NCI-H82 (cell line): ENCODE measurements around the gene CDC42BPB.

ENCODE experiments used
- DNase-seq: peaks from one replicate; lab custom pipeline; 2025; lab: John Stamatoyannopoulos, UW

Gene CDC42BPB

DNA sequence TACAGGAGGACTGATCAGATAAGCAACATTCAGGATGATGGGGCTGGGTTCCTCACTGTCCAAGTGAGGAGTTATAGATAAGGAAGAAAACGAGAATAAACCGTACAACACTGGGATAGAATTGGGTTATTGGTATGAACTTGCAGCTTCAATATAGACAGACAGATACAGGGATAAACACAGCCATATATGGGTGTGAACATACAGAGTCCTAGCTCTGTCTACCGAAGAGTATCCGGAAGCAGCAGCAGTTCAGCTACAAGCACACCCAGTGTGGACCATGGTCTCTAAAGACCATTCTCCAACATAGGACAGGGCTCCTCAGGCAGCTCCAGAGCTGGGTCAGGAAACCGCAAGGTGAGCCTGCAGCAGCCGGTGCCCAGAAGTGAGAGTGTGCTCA, 40.8 kb downstream of the CDC42BPB start:
- no peak for DNase-seq

DNA sequence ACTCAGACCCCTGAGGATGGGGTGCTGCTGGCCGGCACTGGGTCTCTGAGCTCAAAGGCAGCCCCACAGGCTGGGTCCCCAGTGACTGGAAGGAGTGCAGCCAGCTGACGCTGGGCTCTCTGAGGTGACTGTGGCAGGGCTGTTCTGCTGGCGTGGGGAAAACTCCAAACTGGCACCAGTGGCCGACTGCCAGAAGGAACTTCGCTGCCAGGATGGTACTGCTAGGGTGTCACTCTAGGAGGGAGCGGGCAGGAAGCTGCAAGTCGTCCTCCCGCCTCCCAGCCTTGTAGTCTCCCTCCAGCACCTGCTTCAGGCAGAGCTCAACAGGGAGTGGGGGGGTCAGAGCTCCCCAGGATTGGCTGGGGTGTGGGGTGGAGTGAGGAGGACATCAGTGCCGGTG, 41.3 kb downstream of the CDC42BPB start:
- no peak for DNase-seq

DNA sequence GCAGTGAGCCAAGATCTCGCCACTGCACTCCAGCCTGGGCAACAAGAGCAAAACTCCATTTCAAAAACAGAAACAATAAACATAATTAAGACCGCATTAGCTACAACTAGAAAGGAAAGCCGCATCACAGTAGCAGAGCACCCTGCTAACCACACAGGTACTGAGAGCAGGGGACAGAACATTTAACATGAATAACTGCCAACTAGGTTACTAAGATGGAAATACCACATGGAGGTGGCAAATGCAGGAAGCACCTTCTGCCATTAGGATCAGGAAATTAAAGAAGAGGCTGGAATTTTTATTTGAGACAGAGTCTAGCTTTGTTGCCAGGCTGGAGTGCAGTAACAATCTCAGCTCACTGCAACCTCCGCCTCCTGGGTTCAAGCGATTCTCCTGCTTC, 41.9 kb downstream of the CDC42BPB start:
- DNase-seq, result no peak

DNA sequence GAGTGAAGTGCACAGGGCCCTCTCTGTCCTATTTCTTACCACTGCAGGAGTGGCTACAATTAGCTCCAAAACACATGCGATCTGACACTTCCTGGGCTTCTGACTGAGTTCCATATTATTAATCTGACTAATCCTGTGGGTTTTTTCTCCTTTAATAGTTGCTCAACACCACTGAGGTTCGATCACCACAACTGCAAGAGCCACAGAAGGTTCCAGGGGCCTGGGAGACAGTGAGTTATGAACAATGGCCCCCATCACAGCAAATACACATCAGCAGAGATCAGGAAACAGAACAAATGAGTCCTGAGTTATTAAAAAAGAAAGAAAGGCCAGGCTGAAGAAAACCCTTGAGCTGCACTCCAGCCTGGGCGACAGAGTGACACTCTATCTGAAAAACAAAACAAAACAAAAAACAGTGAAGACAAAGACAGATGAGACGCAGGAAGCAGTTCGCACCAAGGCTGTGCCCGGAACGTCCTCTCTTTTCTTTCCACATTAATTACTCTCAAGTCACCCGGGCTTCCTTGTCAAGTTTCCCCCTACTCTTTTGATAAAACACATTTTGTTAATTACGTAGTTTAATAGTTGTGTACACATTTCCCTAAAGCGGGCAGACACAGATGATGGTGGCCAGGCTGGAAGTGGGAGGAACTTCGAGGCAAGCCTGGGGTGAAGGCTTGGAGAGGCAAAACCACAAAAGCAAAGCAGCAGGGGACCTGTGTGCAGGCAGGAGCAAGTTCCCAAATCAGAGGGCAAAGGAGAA, 42.7 kb downstream of the CDC42BPB start:
- no peak for DNase-seq

DNA sequence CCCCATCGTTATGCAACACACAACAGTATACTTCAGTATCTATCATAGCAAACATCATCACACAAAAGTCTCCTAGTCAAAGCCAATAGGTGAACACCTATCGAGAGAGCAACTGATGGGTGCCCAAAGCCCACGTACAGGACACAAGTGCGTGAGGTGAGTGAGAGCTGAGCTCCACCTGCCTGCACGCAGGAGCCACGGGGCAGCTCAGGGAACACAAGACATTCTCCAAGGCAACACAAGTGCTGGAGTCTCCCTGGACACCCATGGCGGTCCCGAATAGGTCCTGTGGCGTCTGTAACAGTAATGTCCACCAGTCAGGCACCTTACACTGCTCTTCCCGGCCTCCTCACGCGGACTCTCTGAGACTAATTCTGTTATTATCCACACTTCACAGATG, 44.3 kb downstream of the CDC42BPB start:
- DNase-seq, result no peak

DNA sequence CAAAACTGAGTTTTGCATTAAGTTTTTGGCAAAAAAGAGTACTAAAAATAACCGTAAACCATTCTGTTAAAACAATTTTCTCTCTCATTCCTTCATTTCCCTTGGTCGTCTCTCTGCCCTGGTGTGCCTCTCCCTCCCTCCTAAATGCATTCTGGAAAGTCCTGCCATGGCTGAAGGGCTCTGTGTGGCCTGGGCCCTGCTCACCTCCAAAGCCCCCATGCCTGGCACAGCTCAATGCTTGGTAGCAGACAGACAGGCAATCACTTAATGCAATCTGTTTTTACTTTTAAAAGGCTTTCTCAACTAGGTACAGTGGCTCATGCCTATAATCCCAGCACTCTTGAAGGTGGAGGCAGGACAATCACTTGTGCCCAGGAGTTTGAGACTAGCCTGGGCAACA, 47.8 kb downstream of the CDC42BPB start:
- no peak for DNase-seq

DNA sequence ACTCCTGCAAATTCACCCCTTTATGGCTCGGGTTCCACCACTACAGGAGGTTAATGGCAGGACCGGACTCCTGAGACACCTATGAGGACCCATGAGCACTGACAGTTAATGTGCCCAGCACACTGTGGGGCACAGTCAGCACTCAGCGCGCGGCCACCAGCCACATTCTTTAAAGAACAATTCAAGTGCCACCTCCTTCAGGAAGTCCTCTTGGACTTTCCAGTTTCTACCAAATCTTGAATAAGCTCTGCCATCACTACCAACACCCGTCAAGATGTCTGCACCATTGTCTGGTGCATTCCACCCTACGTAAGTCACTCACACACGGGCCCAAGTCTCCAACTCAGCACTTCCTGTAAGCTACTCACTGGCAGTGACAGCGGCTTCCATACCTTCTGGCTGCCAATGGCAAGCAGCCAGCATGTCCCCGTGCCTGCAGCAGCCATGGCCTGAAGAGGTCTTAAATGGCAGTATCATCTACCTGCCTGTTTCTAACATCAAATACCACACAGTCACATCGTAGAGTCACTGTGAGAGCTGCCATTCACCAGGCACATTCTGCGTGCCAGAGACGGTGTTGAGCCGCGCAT, 48.5 kb downstream of the CDC42BPB start:
- DNase-seq, result no peak

DNA sequence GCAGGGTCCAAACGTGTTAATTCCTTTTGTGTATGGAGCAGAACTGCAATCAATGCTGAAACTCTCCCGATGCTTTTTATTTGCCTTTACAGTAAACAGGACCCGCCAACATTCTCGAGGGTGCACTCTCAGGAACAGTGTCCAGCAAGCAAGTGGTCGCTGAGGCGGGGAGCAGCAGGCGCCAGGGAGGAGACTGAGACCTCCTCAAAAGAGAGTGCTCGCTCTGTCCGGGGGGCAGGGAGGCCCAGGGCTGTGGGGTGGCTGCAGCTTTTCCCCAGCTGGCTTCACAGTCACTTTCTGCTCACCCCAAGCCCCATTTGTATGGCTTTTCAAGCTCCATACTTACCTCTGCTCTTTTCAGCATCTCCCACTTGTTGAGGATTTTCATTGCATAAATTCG, 49.2 kb downstream of the CDC42BPB start:
- no peak for DNase-seq

DNA sequence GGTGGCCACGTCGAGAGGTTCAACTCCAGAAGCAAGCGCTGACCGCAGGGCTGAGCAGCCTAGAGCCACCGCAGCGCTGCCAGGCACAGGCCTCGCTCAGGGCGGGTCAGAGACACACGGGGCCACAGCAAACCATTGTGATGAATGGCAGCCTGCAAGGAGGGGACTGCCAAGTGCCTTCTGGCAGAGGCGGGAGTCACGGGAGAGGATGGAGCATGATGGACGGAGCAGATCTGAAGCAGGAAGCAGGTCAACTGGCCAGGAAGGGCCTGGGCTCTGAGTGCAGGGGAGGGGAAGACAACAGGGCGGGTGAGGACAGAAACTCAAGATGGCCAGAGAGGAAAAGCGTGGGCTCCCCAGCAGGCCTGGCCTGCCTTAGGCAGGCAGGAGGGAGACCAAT, 49.8 kb downstream of the CDC42BPB start:
- DNase-seq, result no peak

DNA sequence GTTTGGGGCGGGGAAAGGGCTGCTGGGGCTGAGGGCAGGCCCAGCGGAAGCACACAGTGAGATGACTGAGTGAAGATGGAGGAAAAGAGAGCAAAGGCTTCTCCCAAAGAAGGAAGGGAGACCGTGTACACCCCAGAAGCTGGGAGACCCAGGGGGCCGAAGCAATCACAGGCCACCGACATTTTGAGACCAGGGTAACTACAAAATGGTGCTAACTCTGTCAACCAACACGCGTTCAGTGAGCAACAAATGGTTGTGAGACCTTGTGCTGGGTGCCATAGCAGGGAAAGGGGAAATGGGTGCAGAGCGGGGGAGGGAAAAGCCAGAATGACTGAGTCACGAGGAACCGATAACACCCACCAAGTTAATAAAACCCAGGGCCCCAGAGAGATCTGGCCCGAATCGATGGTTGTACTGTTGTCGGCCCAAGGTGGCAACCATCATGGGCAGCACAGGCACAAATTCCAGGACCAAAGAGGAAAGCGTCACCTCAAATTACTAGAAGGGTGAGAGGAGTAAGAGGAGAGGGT, 50.3 kb downstream of the CDC42BPB start:
- DNase-seq, result no peak

DNA sequence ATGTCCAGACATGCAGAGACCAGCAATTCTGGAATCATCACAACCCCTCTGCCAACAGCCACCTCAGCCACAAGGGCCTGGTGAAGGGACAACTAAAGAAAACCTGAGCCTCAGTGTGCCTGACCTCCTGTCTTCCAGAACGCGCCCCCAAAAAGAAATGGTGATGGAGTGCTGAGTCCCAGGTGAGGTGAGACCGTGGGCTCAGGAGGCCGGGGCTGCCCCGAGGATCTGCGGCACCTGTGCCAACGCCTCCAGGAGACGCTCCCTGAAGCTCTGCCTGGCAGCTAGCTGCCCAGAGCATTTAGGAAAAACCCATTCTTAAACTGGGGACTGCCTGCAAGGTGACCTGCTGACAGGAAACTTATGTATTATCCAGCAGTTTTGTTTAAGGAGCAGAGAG, 51.2 kb downstream of the CDC42BPB start:
- no peak for DNase-seq

DNA sequence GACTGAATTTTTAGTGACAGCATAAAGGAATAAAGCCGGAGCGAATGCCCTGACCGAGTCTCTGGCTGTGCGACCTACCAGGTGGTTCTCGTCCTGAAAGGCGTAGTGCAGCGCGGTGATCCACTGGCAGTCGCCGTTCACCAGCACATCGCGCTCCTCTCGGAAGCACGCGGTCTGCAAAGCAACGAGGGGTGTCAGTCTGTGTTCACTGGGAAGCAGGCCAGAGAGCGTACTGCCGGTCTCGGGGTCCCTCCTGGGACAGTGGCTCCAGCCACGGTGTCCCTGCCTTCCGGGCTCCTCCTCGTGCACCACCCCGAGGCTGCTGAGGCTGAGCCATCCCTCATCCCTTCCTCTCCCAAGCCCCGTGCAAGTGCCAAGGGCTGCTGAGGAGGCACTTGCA, 53.5 kb downstream of the CDC42BPB start:
- no peak for DNase-seq

DNA sequence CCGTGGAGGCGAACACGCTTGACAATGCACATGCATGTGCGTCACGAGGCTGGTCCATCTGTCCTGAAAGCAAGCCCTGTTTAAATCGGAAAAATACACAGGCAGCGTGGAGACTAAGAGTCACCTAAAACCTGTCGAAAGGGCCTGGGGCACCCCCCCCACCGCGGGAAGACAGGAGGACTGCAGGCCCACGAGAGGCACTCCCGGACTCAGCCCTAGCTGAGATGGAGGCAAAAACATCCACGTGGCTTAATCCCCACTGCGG, 54.1 kb downstream of the CDC42BPB start:
- no peak for DNase-seq

DNA sequence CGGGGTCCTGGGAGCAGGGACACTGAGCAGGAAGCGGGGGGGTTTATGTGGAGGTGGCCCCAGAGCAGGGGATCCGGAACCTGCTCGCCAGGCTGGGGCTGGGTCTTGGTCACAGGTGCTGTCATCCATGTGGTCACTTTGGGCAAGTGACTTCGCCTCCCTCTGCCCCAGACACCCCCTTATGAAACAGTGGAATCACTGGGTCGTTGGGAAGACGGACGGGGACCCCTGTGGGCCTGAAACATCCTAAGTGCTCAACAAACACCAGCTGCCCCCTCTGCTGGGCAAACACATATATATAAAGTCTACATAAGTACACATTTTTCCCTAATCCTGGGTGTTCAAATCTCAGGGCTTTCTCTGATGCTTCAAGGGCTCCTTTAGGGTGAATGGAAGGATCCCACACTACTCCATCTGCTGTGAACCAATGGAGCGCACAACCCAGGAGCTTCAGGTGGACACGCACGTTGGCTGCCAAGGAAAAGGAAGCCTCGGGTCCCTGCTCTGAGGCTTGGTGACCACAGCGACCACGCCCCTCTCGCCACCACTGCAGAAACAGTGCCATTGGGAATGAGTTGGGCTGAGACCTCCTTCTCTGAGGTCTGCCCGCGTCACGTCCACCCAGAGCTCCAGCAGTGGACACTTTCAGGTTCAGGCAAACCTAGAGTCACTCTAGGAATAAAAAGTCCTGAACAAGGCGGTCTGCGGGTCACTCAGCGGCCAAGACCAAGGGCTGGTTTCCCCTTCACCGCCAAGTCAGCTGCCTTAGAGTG, 54.6 kb downstream of the CDC42BPB start:
- no peak for DNase-seq

DNA sequence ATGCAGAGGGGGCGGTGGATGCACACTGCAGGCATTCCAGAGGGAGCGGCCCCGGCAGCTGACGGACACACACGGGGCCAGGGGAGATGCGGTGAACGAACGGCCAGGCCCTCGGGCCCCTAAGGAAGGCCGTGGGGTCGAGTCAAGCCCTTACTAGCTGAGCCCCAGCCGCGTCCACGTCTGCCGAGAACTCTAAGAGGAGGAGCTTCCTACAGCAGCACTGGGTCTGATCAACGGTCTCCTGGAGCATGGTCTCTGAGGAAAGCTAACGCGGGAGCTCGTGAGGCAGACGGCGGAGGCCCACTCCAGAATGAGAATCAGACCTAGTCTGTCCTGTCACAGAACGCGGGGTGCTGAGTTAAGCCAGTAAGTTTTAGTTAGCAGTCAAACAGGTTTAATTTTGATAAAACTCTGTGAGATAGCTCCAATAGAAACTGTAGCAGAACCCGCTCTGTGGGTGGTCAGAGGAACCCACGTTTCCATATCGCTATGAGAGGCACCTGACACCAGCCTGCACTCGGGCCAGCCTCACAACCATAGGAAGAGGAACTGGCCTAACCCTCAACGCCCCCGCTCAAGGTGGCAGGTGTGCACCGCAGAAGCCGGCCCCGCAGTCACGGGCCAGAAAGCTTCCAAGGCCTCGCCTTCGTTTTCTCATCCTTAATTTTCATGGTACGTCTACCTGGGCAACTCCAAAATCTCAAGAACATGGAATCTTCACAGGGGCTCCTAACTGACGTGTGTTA, 55.5 kb downstream of the CDC42BPB start:
- no peak for DNase-seq

DNA sequence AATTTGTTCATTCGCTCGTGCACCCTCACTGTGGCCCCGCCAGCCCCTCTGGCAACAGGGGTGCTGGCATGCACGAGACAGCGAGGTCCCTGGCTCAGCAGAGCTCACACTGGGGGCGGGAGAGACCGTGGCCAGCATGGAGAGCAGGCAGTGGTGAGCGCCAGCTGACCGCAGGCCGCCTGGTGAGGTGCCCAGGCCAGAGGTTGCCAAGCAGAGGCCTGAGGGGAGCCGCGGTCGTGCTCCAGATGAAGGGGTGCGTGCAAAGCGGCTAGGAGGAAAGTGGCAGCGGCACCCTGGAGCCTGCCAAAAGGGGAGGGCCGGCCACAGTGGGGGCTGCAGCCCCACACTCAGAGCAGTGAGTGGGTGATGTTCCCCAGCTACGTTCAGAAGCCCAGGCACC, 56.1 kb downstream of the CDC42BPB start:
- no peak for DNase-seq

DNA sequence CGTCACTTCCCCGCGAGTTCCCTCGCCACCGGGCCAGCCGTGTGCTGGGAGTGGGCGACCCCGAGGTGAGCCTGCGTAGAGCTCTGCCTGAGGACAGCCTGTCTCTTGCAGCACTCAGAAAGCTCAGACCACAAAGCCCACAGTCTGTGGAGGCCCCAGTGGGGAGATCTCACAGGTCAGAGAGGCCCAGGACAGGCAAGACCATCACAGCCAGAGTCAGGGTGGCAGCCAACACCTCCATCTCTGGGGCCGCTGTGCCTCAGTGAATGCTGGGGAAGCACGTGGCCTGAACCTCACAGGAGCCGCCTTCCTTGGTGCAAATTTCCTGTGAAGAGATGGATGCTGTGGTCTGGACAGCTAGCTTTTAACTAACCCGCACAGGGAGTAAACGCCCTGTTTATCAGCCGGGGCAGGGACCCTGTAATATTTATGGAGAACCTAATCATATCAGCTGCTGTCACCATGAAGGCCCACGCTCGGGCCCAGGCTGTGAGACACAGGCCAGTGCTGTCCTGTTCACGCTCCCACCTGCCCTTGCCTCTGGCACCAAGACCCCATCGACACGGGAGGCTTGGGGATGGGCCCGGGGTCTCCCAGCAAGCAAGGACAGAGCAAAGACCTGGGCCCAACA, 56.9 kb downstream of the CDC42BPB start:
- no peak for DNase-seq

DNA sequence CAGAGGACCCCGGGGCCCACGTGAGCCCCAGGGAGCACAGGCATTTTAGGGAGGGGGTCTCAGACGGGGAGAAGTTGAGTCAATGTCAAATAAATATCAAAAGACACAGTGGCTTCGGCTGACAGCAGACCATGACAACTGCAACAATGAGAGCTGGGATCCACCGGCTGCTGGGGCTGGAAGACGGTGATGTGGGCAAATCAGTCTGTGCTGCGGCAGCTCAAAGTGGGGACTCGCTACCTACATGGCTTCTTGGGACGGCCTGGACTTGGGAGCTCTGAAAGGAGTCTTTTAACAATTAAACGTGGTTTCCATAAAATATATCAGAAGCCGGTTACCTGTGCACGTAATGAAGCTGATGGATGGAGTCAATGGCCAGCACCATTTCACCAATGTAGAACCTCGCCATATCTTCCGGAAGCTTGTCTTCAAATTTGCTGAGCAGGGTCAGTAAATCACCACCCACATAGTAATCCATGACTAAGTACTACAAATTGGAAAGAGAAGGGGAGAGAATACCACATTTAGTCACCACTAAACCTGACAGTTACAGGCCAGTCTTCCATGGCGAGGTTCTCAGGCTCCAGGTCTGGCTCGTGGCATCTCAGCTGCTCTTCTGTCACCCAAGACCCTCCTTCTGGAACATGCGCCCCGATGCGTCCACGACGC, 58.0 kb downstream of the CDC42BPB start:
- DNase-seq, result no peak

DNA sequence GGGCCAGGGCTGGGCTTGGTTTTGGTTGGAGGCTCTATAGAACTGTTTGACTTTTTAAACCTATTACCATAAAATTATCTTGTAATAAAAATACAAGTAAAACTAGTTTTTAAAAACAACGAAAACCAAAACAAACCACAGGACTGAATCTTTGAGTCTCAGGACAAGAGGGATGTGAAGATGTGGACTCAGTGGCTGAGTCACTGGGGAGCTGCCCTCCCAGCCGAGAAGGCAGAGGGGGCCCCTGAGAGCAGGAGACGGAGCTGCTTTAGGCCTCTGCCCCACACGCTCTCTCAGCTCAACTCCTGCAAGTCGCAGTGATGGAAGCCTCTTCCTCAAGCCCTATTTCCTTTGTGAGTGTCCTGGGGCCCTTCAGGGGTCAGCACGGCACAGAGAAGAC, 59.0 kb downstream of the CDC42BPB start:
- DNase-seq, result no peak

DNA sequence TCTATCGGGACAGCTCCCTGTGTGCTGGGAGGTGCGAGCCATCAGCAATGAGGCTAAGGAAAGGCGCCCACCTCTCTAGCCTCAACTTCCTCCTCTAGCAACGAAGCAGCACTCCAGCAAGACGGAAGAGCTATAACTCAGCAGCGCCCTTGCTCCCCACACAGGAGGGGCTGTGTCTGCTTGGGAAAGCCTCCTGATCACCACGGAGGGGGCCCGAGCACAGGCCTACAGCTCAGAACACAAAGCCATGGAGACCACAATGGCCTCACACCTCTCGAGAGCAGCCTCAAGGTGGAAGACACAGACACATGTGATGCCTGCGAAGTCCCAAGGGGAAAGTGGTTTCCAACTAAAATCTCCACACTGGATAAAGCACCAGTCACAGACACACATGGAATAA, 60.4 kb downstream of the CDC42BPB start:
- DNase-seq, result no peak

DNA sequence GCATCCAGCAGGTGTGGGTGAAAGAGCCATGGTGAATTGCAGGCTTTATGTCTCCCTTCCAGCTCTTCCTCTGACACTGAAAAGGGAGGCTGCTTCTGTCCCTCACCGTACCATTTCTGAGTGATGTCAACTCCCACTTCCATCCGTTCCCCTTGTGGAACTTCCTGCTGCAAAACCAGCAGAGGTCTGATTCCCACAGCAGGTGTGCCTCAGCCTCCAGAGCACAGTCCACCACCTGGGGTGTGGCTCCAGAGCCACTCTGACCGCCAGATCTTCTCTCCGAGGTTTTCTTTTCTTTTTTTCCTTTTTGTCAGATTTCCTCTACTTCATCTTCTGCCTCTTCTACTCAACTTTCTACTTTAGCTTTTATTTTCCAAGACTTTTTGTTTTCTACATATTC, 62.7 kb downstream of the CDC42BPB start:
- no peak for DNase-seq

DNA sequence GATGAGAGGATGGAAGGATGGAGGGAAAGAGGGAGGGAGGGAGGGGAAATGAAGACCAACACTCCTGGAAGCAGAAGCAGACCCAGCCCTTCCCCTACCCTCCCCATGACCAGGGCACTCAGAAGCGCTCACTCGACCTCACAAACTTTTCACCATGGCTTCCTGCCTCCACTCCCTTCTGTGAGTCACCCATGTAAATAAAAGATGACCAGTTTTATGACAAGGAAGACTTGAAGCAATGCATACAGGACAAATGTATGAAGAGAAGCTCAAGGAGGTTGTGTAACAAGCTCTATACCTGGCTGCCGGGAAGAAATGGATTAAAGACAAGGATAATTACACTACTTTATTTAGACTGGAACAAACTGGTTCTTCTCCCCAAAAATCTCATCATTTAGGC, 63.8 kb downstream of the CDC42BPB start:
- no peak for DNase-seq
